Measurements from ENCODE around the gene PHOX2B. TPM values are rescaled to one million over a fixed set of nuclear protein-coding genes. Genes with fewer than 3 reads are reported as not detected.

Gene PHOX2B
- polyA plus RNA-seq, 2 of the 4 experiments (the other 2 are of a cell fraction), result not detected

- H3K4me1 ChIP-seq, result no peaks in the 10 kb centered on the region
- POLR2A ChIA-PET, result no interaction called here
- H3K4me3 ChIP-seq, result no peak overlapping the region
- DNase-seq (ENCODE audit: low read depth in 1 of 2, low spot score in 1 of 2) (no peak), FAIRE-seq (no peak), ATAC-seq (no peak)
- 6% methylated on average over 1 of the region's 1 CpG for WGBS (ENCODE audit: missing lambda C conversion rate)
- TF ChIP-seq USF2 (IDR thresholded peaks at IDR 0.05), result no peak
- no peak for TF ChIP-seq ZC3H11A (IDR thresholded peaks at IDR 0.05)
- no peak for TF ChIP-seq ZFP36 (IDR thresholded peaks at IDR 0.05; ENCODE audit: borderline replicate concordance, partially characterized antibody)
- no peak for TF ChIP-seq HEYL (CRISPR knock-in tag; IDR thresholded peaks at IDR 0.05)
- no peak for TF ChIP-seq TP53 (CRISPR knock-in tag; IDR thresholded peaks at IDR 0.05)
- no peak for TF ChIP-seq POLR2A (IDR thresholded peaks at IDR 0.05; ENCODE audit: low read length)
- no peak for TF ChIP-seq JUN (IDR thresholded peaks at IDR 0.05)
- no peak for TF ChIP-seq FOSB (CRISPR knock-in tag; IDR thresholded peaks at IDR 0.05)
- no peak overlapping the region for H3K27ac ChIP-seq
- CTCF ChIA-PET, result no interaction called here
- H3K4me2 ChIP-seq, result no peak overlapping the region
- no peaks in the 10 kb centered on the region for H3K9me3 ChIP-seq
Measured at GRCh38 chr4:41785665-41786064, 37.1 kb upstream of the PHOX2B start.

- Histone ChIP-seq H3K4me1 (no peaks in the 10 kb centered on the region), H3K9me3 (no peaks in the 10 kb centered on the region), H3K4me3 (no peak overlapping the region), H3K27ac (no peak overlapping the region), H3K4me2 (no peak overlapping the region)
- no peak for TF ChIP-seq RAD21 (conservative IDR thresholded peaks at IDR 0.05 in 1 of 2, IDR thresholded peaks at IDR 0.05 in 1 of 2)
- no peak for TF ChIP-seq MAZ (IDR thresholded peaks at IDR 0.05; ENCODE audit: borderline replicate concordance, low read depth, low read length)
- TF ChIP-seq CBX2 (IDR thresholded peaks at IDR 0.05; ENCODE audit: borderline replicate concordance, low read depth), result no peak
- no peak for TF ChIP-seq ZNF302 (CRISPR knock-in tag; IDR thresholded peaks at IDR 0.05)
- TF ChIP-seq BCL3 (IDR thresholded peaks at IDR 0.05), result no peak
- TF ChIP-seq POLR2A (IDR thresholded peaks at IDR 0.05; ENCODE audit: low read length), result no peak
- no peak for TF ChIP-seq ZFP36 (IDR thresholded peaks at IDR 0.05; ENCODE audit: borderline replicate concordance, partially characterized antibody)
- WGBS (ENCODE audit: missing lambda C conversion rate), result 59% methylated on average over 9 of the region's 9 CpGs
- ChIA-PET CTCF (no interaction called here), POLR2A (no interaction called here)
- ATAC-seq (no peak), FAIRE-seq (no peak), DNase-seq (ENCODE audit: low read depth in 1 of 2, low spot score in 1 of 2) (no peak)
Measured at GRCh38 chr4:41784191-41784979, 35.9 kb upstream of the PHOX2B start.

- Histone ChIP-seq H3K4me3 (no peak overlapping the region), H3K9me3 (no peaks in the 10 kb centered on the region), H3K4me1 (no peaks in the 10 kb centered on the region), H3K4me2 (no peak overlapping the region), H3K27ac (no peak overlapping the region)
- POLR2A ChIA-PET, result no interaction called here
- DNase-seq (ENCODE audit: low read depth in 1 of 2, low spot score in 1 of 2) (no peak), ATAC-seq (no peak), FAIRE-seq (no peak)
- WGBS (ENCODE audit: missing lambda C conversion rate), result 40% methylated on average over 3 of the region's 3 CpGs
- CTCF ChIA-PET, result no interaction called here
- no peak for TF ChIP-seq RFX5 (IDR thresholded peaks at IDR 0.05)
- no peak for TF ChIP-seq EHF (CRISPR knock-in tag; IDR thresholded peaks at IDR 0.05)
- no peak for TF ChIP-seq TFCP2L1 (CRISPR knock-in tag; IDR thresholded peaks at IDR 0.05)
- no peak for TF ChIP-seq CHD2 (IDR thresholded peaks at IDR 0.05; ENCODE audit: low read length, partially characterized antibody)
- no peak for TF ChIP-seq REST (IDR thresholded peaks at IDR 0.05)
- TF ChIP-seq CBX8 (IDR thresholded peaks at IDR 0.05), result no peak
Measured at GRCh38 chr4:41776466-41776865, 27.9 kb upstream of the PHOX2B start.

Measured in A549 (cell line).